PC-9 (cell line): ENCODE measurements around the gene FARS2.

ENCODE experiments used
- EZH2 ChIP-seq: fragments of 200-600 bp; sonication (generic); IDR thresholded peaks from 2 replicates; pipeline ENCODE4 v1.8.0; 2017; ENCODE audit warnings: antibody characterized with exemption, low read depth
- TF ChIP-seq, protein P1 (sequence below): fragments of 200-600 bp; sonication (generic); conservative IDR thresholded peaks from 2 replicates; pipeline ENCODE4 v1.6.1; 2017; ENCODE audit warnings: mixed run types, antibody characterized with exemption, mild to moderate bottlenecking, moderate library complexity

DNA sequence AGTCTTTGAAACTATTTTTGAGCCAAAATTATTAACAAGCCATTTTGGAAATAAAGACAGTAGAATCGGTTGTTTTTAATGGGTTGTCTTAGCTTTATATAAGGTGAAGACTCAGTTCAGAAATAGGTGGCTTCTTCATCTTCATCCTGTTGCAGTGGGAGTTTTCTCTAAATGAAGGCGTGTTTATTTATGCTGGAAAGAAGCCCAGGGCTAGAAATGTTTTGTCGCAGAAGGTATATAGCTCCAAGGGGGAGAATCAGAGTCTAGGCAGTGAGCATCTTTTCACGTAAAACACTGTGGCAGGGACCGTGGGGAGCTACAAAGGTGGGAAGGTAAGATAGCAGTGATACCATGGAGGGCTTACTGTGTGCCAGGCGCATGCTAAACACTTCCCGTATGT lies 34.3 kb downstream of the FARS2 start:
- TF ChIP-seq, protein P1, sequence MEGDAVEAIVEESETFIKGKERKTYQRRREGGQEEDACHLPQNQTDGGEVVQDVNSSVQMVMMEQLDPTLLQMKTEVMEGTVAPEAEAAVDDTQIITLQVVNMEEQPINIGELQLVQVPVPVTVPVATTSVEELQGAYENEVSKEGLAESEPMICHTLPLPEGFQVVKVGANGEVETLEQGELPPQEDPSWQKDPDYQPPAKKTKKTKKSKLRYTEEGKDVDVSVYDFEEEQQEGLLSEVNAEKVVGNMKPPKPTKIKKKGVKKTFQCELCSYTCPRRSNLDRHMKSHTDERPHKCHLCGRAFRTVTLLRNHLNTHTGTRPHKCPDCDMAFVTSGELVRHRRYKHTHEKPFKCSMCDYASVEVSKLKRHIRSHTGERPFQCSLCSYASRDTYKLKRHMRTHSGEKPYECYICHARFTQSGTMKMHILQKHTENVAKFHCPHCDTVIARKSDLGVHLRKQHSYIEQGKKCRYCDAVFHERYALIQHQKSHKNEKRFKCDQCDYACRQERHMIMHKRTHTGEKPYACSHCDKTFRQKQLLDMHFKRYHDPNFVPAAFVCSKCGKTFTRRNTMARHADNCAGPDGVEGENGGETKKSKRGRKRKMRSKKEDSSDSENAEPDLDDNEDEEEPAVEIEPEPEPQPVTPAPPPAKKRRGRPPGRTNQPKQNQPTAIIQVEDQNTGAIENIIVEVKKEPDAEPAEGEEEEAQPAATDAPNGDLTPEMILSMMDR = no peak
- no peak for TF ChIP-seq EZH2
